K562 (cell line): ENCODE results near the gene UFSP1. TPM values are rescaled to one million over a fixed set of nuclear protein-coding genes. Genes with fewer than 3 reads are reported as not detected.

Experiments
- BRCA1 ChIP-seq, 2 experiments: fragments of 450-650 bp in 1 of 2; sonication (generic) in 1 of 2; formaldehyde crosslinking in 1 of 2; IDR thresholded peaks; 2 replicates each; pipeline versions ENCODE4 v1.5.0 to v1.6.1; 2017 to 2020; ENCODE audit warnings: mild to moderate bottlenecking in 1 of 2, missing genetic modification reagents in 1 of 2
- EP300 ChIP-seq: IDR thresholded peaks from 2 replicates; pipeline ENCODE4 v1.6.1; 2012; ENCODE audit warnings: low read length, improper control_type of control experiment
- ERF ChIP-seq: fragments of 450-650 bp; formaldehyde crosslinking; IDR thresholded peaks from 2 replicates; pipeline ENCODE4 v1.4.0; 2020; ENCODE audit warnings: mild to moderate bottlenecking, mixed read lengths
- KDM5B ChIP-seq: fragments of 200-600 bp; sonication (generic); IDR thresholded peaks from 2 replicates; pipeline ENCODE4 v1.6.1; 2012; ENCODE audit warnings: low read depth, mild to moderate bottlenecking, moderate library complexity, low read length, control low read depth, inconsistent platforms; ENCODE audit not compliant: insufficient replicate concordance
- MYC ChIP-seq, 2 experiments: fragments of 250-450 bp in 1 of 2; sonication (Bioruptor Pico) in 1 of 2; IDR thresholded peaks; 2 replicates each; pipeline versions ENCODE4 v1.5.1 to v1.6.1; 2012 to 2021; ENCODE audit warnings: low read depth in 2 of 2, borderline replicate concordance in 1 of 2, improper control_type of control experiment in 1 of 2, low read length in 1 of 2, mild to moderate bottlenecking in 1 of 2, moderate library complexity in 1 of 2
- NFRKB ChIP-seq: fragments of 450-650 bp; IDR thresholded peaks from 2 replicates; pipeline ENCODE4 v1.6.1; 2016; ENCODE audit warnings: low read depth
- NR2C2 ChIP-seq, 2 experiments: fragments of 200-800 bp in 1 of 2; sonication (Bioruptor generic) in 1 of 2; sonication (generic) in 1 of 2; formaldehyde crosslinking in 1 of 2; IDR thresholded peaks; 2 replicates each; pipeline versions ENCODE4 v1.6.1 to v1.8.0; 2016 to 2022; ENCODE audit warnings: mild to moderate bottlenecking in 1 of 2, missing compliant biosample characterization in 1 of 2, missing genetic modification characterization in 1 of 2, missing genetic modification reagents in 1 of 2
- PHB ChIP-seq: fragments of 250-450 bp; sonication (Bioruptor Pico); IDR thresholded peaks from 2 replicates; pipeline ENCODE4 v1.5.0; 2021
- RAD51 ChIP-seq: fragments of 450-650 bp; IDR thresholded peaks from 2 replicates; pipeline ENCODE4 v1.7.1; 2016; ENCODE audit warnings: low read depth, mild to moderate bottlenecking, borderline replicate concordance
- RBM14 ChIP-seq: fragments of 200-400 bp; formaldehyde crosslinking; IDR thresholded peaks from 2 replicates; pipeline ENCODE4 v1.6.1; 2018; ENCODE audit warnings: low read depth, mild to moderate bottlenecking, low read length, moderate library complexity, borderline replicate concordance; ENCODE audit not compliant: insufficient read depth
- RBM34 ChIP-seq: fragments of 200-400 bp; formaldehyde crosslinking; IDR thresholded peaks from 2 replicates; pipeline ENCODE4 v1.6.1; 2018; ENCODE audit warnings: low read length, borderline replicate concordance; ENCODE audit not compliant: insufficient read depth
- SAFB ChIP-seq: fragments of 200-400 bp; formaldehyde crosslinking; IDR thresholded peaks from 2 replicates; pipeline ENCODE4 v1.6.1; 2017; ENCODE audit warnings: low read depth, low read length, borderline replicate concordance
- SMAD2 ChIP-seq: fragments of 150-350 bp; IDR thresholded peaks from 2 replicates; pipeline ENCODE4 v1.6.1; 2014; ENCODE audit warnings: low read depth, mild to moderate bottlenecking, low read length
- SMARCB1 ChIP-seq: IDR thresholded peaks from 2 replicates; pipeline ENCODE4 v1.6.1; 2011; ENCODE audit warnings: improper control_type of control experiment, low read depth; ENCODE audit not compliant: insufficient read length
- SPI1 ChIP-seq: IDR thresholded peaks from 2 replicates; pipeline ENCODE4 v1.6.1; 2011; ENCODE audit warnings: low read depth, low read length, control low read depth, borderline replicate concordance
- TCF15 ChIP-seq: fragments of 250-450 bp; sonication (Bioruptor Pico); IDR thresholded peaks from 2 replicates; pipeline ENCODE4 v1.8.0; 2022; ENCODE audit warnings: moderate library complexity, mild to moderate bottlenecking, inconsistent platforms
- U2AF2 ChIP-seq: fragments of 200-400 bp; formaldehyde crosslinking; optimal IDR thresholded peaks from 2 replicates; pipeline ENCODE3; 2017; ENCODE audit warnings: low read depth, mild to moderate bottlenecking, low read length
- ZFP30 ChIP-seq: fragments of 250-450 bp; sonication (Bioruptor Pico); IDR thresholded peaks from 2 replicates; pipeline ENCODE4 v1.8.0; 2022; ENCODE audit warnings: moderate library complexity, mild to moderate bottlenecking, inconsistent platforms, borderline replicate concordance
- ZFX ChIP-seq: sonication (generic); formaldehyde crosslinking; IDR thresholded peaks from 2 replicates; pipeline ENCODE4 v1.8.0; 2022; ENCODE audit warnings: mild to moderate bottlenecking, missing genetic modification reagents, moderate library complexity
- ZNF175 ChIP-seq: fragments of 200-800 bp; sonication (Bioruptor generic); IDR thresholded peaks from 2 replicates; pipeline ENCODE4 v1.6.1; 2016; ENCODE audit warnings: low read depth, mild to moderate bottlenecking, missing genetic modification characterization, missing compliant biosample characterization
- ZNF197 ChIP-seq: fragments of 200-800 bp; sonication (Bioruptor generic); IDR thresholded peaks from 2 replicates; pipeline ENCODE4 v1.6.1; 2016; ENCODE audit warnings: low read depth, missing genetic modification characterization, missing compliant biosample characterization
- ZNF41 ChIP-seq: fragments of 250-450 bp; sonication (Bioruptor Pico); conservative IDR thresholded peaks from 2 replicates; pipeline ENCODE4 v1.4.0; 2020; ENCODE audit warnings: mild to moderate bottlenecking
- ZSCAN32 ChIP-seq: fragments of 450-650 bp; formaldehyde crosslinking; IDR thresholded peaks from 2 replicates; pipeline ENCODE4 v1.4.0; 2020; ENCODE audit warnings: mild to moderate bottlenecking, moderate library complexity
- polyA plus RNA-seq, 8 experiments: library from polyadenylated mRNA; depleted of rRNA in 4 of 8; stranded (reverse) in 5 of 8; unstranded in 3 of 8; fragments of >200 nt; fragmentation: Nextera tagmentation in 2 of 8; fragmentation: Illumina TruSeq in 1 of 8; extraction: Ambion mirVana in 2 of 8; extraction: Trizol in 1 of 8; gene quantifications; 2 replicates each; pipeline versions ENCODE4 v1.2.1 to v1.2.3, GENCODE V29; 2011 to 2014; ENCODE audit warnings: inconsistent platforms in 1 of 8, missing spikeins in 1 of 8
- total RNA-seq, 7 experiments: library from RNA; depleted of rRNA in 6 of 7; stranded (reverse); fragments of >200 nt in 6 of 7; fragmentation: Illumina TruSeq in 2 of 7; extraction: Trizol in 2 of 7; gene quantifications; 2 replicates each; pipeline versions ENCODE4 v1.2.1 to v1.2.3, GENCODE V29; 2011 to 2021; ENCODE audit warnings: low replicate concordance in 1 of 7
- TF ChIP-seq, protein P1 (sequence below): sonication (generic); formaldehyde crosslinking; IDR thresholded peaks from 2 replicates; pipeline ENCODE4 v1.5.0; 2020; ENCODE audit warnings: missing genetic modification reagents

The UFSP1 gene
- total and polyA plus RNA-seq, 9 of the 15 experiments (the other 6 are each of a cell fraction or from before 2014, with no cell fraction given), result 0.50 to 18.8 (median 2.1) TPM

- TF ChIP-seq TCF15, result no peak
- TF ChIP-seq NFRKB, result peak; percentile 31; the same call in 1 of the 2 replicates
- no peak for TF ChIP-seq SPI1
- no peak for TF ChIP-seq SMAD2
- peak; percentile 87 for TF ChIP-seq SAFB
- TF ChIP-seq, protein P1, sequence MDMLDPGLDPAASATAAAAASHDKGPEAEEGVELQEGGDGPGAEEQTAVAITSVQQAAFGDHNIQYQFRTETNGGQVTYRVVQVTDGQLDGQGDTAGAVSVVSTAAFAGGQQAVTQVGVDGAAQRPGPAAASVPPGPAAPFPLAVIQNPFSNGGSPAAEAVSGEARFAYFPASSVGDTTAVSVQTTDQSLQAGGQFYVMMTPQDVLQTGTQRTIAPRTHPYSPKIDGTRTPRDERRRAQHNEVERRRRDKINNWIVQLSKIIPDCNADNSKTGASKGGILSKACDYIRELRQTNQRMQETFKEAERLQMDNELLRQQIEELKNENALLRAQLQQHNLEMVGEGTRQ (CRISPR knock-in tag), result peak; percentile 81
- TF ChIP-seq RAD51, result peak; percentile 84
- no peak for TF ChIP-seq ZNF175 (CRISPR knock-in tag)
- 0 out of 2 replicates have a peak, but pooled peaks have one; percentile 28 for TF ChIP-seq NR2C2 (CRISPR knock-in tag; IDR thresholded peaks at IDR 0.05)
- TF ChIP-seq NR2C2 (tag; IDR thresholded peaks at IDR 0.05), result no peak
- TF ChIP-seq ZNF197 (CRISPR knock-in tag), result no peak
- no peak for TF ChIP-seq EP300
- TF ChIP-seq RBM34, result no peak
- no peak for TF ChIP-seq ZSCAN32 (CRISPR knock-in tag)
- TF ChIP-seq KDM5B, result no peak
- TF ChIP-seq U2AF2, result no peak
- no peak for TF ChIP-seq BRCA1 (IDR thresholded peaks at IDR 0.05)
- TF ChIP-seq BRCA1 (CRISPR knock-in tag; IDR thresholded peaks at IDR 0.05), result no peak
- no peak for TF ChIP-seq SMARCB1
- no peak for TF ChIP-seq PHB (CRISPR knock-in tag)
- no peak for TF ChIP-seq ERF
- TF ChIP-seq RBM14, result no peak
- TF ChIP-seq ZFX (CRISPR knock-in tag), result peak; percentile 40; the same call in 1 of the 2 replicates
- no peak; the same call in 1 of the 2 replicates for TF ChIP-seq MYC (IDR thresholded peaks at IDR 0.05; ENCODE audit: low read depth, low read length)
- TF ChIP-seq MYC (CRISPR knock-in tag; IDR thresholded peaks at IDR 0.05; ENCODE audit: borderline replicate concordance, low read depth), result 0 out of 2 replicates have a peak, but pooled peaks have one; percentile 31
- TF ChIP-seq ZNF41 (CRISPR knock-in tag), result no peak
- TF ChIP-seq ZFP30, result no peak
These were observed 6.6 kb upstream of the UFSP1 start (continued) for GRCh38 chr7:100895956-100896731.
